DOHH2 (cell line): ENCODE data around the gene MAPK7.

Source experiments
- H3F3A ChIP-seq: fragments of 200-600 bp; sonication (generic), shearing (Covaris generic); 2 replicates; pipeline ENCODE4 v1.6.0; 2016; ENCODE audit warnings: antibody characterized with exemption, mild to moderate bottlenecking; ENCODE audit not compliant: control insufficient read depth, insufficient read depth
- H3K27ac ChIP-seq: fragments of 200-600 bp; sonication (generic); 2 replicates; pipeline ENCODE4 v1.5.1; 2014; ENCODE audit warnings: low read depth, mild to moderate bottlenecking, low read length, moderate library complexity
- H3K27me3 ChIP-seq: fragments of 200-600 bp; sonication (generic); 2 replicates; pipeline ENCODE4 v1.6.1; 2014; ENCODE audit warnings: mild to moderate bottlenecking, low read length, mixed read lengths; ENCODE audit not compliant: control insufficient read depth
- H3K36me3 ChIP-seq: fragments of 200-600 bp; sonication (generic); 2 replicates; pipeline ENCODE4 v1.6.1; 2014; ENCODE audit warnings: mild to moderate bottlenecking, low read length, moderate library complexity, mixed read lengths; ENCODE audit not compliant: control insufficient read depth
- H3K4me1 ChIP-seq: fragments of 200-600 bp; sonication (generic); 2 replicates; pipeline ENCODE4 v1.6.1; 2014; ENCODE audit warnings: mild to moderate bottlenecking, low read length, mixed read lengths; ENCODE audit not compliant: control insufficient read depth
- H3K4me2 ChIP-seq: fragments of 200-600 bp; sonication (generic); 2 replicates; pipeline ENCODE4 v1.6.0; 2014; ENCODE audit warnings: mild to moderate bottlenecking, low read length, moderate library complexity
- H3K4me3 ChIP-seq: fragments of 200-600 bp; sonication (generic); 2 replicates; pipeline ENCODE4 v1.5.1; 2014; ENCODE audit warnings: mild to moderate bottlenecking, low read length, mixed read lengths
- H3K79me2 ChIP-seq: fragments of 200-600 bp; sonication (generic); 2 replicates; pipeline ENCODE4 v1.6.1; 2014; ENCODE audit warnings: mild to moderate bottlenecking, low read length, mixed read lengths; ENCODE audit not compliant: control insufficient read depth
- H3K9me2 ChIP-seq: fragments of 200-600 bp; sonication (generic); replicated peaks from 2 replicates; pipeline ENCODE4 v1.6.1; 2014; ENCODE audit warnings: mild to moderate bottlenecking, low read length, mixed read lengths; ENCODE audit not compliant: control insufficient read depth
- H3K9me3 ChIP-seq: fragments of 200-600 bp; sonication (generic); 2 replicates; pipeline ENCODE4 v1.6.1; 2014; ENCODE audit warnings: antibody characterized with exemption, low read length, mixed read lengths; ENCODE audit not compliant: control insufficient read depth, insufficient read depth
- H4K20me1 ChIP-seq: fragments of 200-600 bp; sonication (generic); 2 replicates; pipeline ENCODE4 v1.6.0; 2014; ENCODE audit warnings: low read depth, mild to moderate bottlenecking, antibody characterized with exemption, low read length, moderate library complexity; ENCODE audit not compliant: control insufficient read depth, insufficient read depth
- EZH2phosphoT487 ChIP-seq: fragments of 200-600 bp; sonication (generic); IDR thresholded peaks from 2 replicates; pipeline ENCODE4 v1.6.1; 2017; ENCODE audit warnings: borderline replicate concordance, mild to moderate bottlenecking, antibody characterized with exemption, low read length, moderate library complexity, mixed read lengths
- TF ChIP-seq, protein P1 (sequence below): fragments of 200-600 bp; sonication (generic); IDR thresholded peaks from one replicate; pipeline ENCODE4 v1.5.1; 2014; ENCODE audit warnings: antibody characterized with exemption, mild to moderate bottlenecking, low read depth, low read length; ENCODE audit not compliant: poor library complexity, severe bottlenecking

The MAPK7 gene

DNA sequence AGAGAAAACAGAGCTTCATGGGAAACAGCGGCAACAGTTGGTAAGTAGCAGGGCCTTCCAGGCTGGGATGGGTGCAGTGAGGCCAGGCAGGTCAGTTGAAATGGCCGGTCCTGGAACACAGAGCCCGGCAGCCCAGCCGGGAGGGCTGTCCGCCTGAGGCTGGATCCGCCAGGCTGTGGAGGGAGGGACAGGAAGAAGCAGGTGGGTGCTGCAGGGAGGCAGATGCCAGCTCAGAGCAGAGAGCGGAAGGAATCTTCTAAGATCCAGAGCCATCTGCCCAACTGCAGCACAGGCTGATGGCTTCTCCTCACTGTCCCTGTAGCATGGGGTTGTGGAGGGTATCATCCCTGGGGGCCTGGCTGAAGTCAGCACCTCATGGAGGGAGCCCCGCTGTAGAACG lies 33.3 kb downstream of the MAPK7 start:
- Histone ChIP-seq H3K4me2 (no peak overlapping the region), H3F3A (no peaks in the 10 kb centered on the region), H4K20me1 (no peaks in the 10 kb centered on the region), H3K27me3 (no peaks in the 10 kb centered on the region), H3K4me3 (no peak overlapping the region), H3K27ac (no peak overlapping the region), H3K9me2 (no peaks in the 10 kb centered on the region), H3K4me1 (no peaks in the 10 kb centered on the region), H3K79me2 (no peaks in the 10 kb centered on the region), H3K9me3 (no peaks in the 10 kb centered on the region), H3K36me3 (no peaks in the 10 kb centered on the region)
- TF ChIP-seq, protein P1, sequence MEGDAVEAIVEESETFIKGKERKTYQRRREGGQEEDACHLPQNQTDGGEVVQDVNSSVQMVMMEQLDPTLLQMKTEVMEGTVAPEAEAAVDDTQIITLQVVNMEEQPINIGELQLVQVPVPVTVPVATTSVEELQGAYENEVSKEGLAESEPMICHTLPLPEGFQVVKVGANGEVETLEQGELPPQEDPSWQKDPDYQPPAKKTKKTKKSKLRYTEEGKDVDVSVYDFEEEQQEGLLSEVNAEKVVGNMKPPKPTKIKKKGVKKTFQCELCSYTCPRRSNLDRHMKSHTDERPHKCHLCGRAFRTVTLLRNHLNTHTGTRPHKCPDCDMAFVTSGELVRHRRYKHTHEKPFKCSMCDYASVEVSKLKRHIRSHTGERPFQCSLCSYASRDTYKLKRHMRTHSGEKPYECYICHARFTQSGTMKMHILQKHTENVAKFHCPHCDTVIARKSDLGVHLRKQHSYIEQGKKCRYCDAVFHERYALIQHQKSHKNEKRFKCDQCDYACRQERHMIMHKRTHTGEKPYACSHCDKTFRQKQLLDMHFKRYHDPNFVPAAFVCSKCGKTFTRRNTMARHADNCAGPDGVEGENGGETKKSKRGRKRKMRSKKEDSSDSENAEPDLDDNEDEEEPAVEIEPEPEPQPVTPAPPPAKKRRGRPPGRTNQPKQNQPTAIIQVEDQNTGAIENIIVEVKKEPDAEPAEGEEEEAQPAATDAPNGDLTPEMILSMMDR = no peak
- no peak for TF ChIP-seq EZH2phosphoT487

DNA sequence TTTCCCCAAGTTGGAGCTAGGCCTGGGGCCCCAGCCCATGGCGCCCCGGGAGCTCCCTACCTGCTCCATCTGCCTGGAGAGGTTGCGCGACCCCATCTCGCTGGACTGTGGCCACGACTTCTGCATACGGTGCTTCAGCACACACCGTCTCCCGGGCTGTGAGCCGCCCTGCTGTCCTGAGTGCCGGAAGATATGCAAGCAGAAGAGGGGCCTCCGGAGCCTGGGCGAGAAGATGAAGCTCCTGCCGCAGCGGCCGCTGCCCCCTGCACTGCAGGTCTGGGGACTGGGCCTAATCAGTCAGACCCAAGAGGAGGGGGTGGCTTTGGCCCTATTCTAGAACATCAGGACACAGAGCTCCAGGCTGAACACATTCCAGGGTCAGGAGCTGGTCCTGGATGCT lies 34.2 kb downstream of the MAPK7 start:
- peaks cover 3% of the 10 kb centered on the region; the same call in 1 of the 2 replicates for H3K27me3 ChIP-seq
- no peaks in the 10 kb centered on the region for H4K20me1 ChIP-seq
- H3K4me3 ChIP-seq = no peak overlapping the region
- H3K4me1 ChIP-seq = no peaks in the 10 kb centered on the region
- H3F3A ChIP-seq = no peaks in the 10 kb centered on the region
- H3K27ac ChIP-seq = no peak overlapping the region
- H3K9me3 ChIP-seq = no peaks in the 10 kb centered on the region
- no peaks in the 10 kb centered on the region for H3K36me3 ChIP-seq
- no peaks in the 10 kb centered on the region for H3K79me2 ChIP-seq
- TF ChIP-seq, protein P1 = no peak
- TF ChIP-seq EZH2phosphoT487 = no peak
- no peak overlapping the region for H3K4me2 ChIP-seq
- no peaks in the 10 kb centered on the region for H3K9me2 ChIP-seq

DNA sequence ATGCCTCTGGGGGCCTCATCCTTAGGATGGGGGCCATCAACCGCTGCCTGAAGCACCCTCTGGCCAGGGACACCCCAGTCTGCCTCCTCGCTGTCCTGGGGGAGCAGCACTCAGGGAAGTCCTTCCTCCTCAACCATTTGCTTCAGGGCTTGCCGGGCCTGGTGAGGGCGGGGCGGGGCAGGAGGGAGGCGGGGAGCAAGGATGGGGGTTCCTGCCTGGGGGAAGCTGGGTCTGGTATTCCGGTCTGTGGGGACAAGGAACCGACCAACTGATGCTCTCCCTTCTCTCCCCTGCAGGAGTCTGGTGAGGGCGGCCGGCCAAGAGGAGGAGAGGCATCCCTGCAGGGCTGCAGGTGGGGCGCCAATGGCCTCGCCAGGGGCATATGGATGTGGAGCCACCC lies 34.7 kb downstream of the MAPK7 start:
- Histone ChIP-seq H3K9me3 (no peaks in the 10 kb centered on the region), H3K4me3 (no peak overlapping the region), H3F3A (no peaks in the 10 kb centered on the region), H3K27me3 (peaks cover 5% of the 10 kb centered on the region; the same call in 1 of the 2 replicates), H3K79me2 (no peaks in the 10 kb centered on the region), H3K4me2 (no peak overlapping the region), H3K4me1 (no peaks in the 10 kb centered on the region), H3K36me3 (no peaks in the 10 kb centered on the region), H3K9me2 (no peaks in the 10 kb centered on the region), H3K27ac (no peak overlapping the region), H4K20me1 (no peaks in the 10 kb centered on the region)
- TF ChIP-seq, protein P1 = no peak
- TF ChIP-seq EZH2phosphoT487 = no peak

DNA sequence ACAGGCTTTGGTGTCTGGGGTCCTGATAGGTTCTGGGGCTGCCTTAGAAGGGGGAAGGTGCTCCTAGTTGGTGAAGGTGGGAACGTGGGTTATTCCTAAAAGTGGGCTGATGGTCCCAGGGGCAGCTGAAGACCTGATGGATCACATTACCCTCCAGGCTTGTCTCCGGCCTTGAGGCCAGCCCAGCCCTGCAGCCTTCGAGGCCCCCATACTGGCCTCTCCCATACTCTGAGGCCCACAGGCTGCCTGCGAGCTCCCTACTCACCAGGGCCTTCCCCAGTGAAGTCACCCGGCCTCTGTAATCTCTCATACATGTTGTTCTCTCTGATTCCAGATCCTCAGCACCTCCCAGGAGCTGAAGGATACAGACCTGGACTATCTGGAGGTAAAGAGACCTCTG lies 35.5 kb downstream of the MAPK7 start:
- Histone ChIP-seq H3K27me3 (peaks cover 13% of the 10 kb centered on the region), H3K27ac (no peak overlapping the region), H3K4me3 (no peak overlapping the region), H3K79me2 (no peaks in the 10 kb centered on the region), H3K4me2 (no peak overlapping the region), H3K4me1 (no peaks in the 10 kb centered on the region), H3F3A (no peaks in the 10 kb centered on the region), H3K9me3 (no peaks in the 10 kb centered on the region), H3K36me3 (no peaks in the 10 kb centered on the region), H3K9me2 (no peaks in the 10 kb centered on the region), H4K20me1 (no peaks in the 10 kb centered on the region)
- TF ChIP-seq, protein P1 = no peak
- no peak for TF ChIP-seq EZH2phosphoT487
